ENCODE data around the gene PEMT. TPM values are rescaled to one million over a fixed set of nuclear protein-coding genes. Genes with fewer than 3 reads are reported as not detected.
"Not testable (repeated sequence)": the region's sequence is repeated elsewhere in the genome, so short reads cannot be mapped to it uniquely, and the experiment has no call there.

Gene PEMT
- total and polyA plus RNA-seq, 7 donors = 5.3 to 21.9 (median 13.5) TPM

GRCh38 chr17:17467720-17468119 lies 123.8 kb downstream of the PEMT start:
- Histone ChIP-seq H3K27me3 (peaks cover 0 to 25% (median 11%) of the 10 kb centered on the region in 3 donors), H3K27ac (no peak overlapping the region), H3K9me3 (no peaks in the 10 kb centered on the region), H3K36me3 (no peaks in the 10 kb centered on the region), H3K4me1 (no peaks in the 10 kb centered on the region), H3K4me3 (no peak overlapping the region)
- TF ChIP-seq CTCF (IDR thresholded peaks at IDR 0.05) = no peak
- TF ChIP-seq POLR2A (IDR thresholded peaks at IDR 0.05) = no peak
- no peak for TF ChIP-seq EP300 (IDR thresholded peaks at IDR 0.05)
- no peak for TF ChIP-seq POLR2AphosphoS5 (IDR thresholded peaks at IDR 0.05)
- DNase-seq = no peak
- WGBS, 2 donors = 15 to 54% methylated on average over 5 of the region's 5 CpGs
- intact Hi-C loops (cut with DNase I) = no loop called here

- Histone ChIP-seq H3K27me3 (peaks cover 0 to 25% (median 11%) of the 10 kb centered on the region in 3 donors), H3K27ac (no peak overlapping the region), H3K9me3 (no peaks in the 10 kb centered on the region), H3K36me3 (no peaks in the 10 kb centered on the region), H3K4me3 (no peak overlapping the region), H3K4me1 (no peaks in the 10 kb centered on the region)
- TF ChIP-seq POLR2A (IDR thresholded peaks at IDR 0.05) (no peak), EP300 (IDR thresholded peaks at IDR 0.05) (no peak), POLR2AphosphoS5 (IDR thresholded peaks at IDR 0.05) (no peak), CTCF (IDR thresholded peaks at IDR 0.05) (no peak)
- intact Hi-C loops (cut with DNase I) = no loop called here
- 76 to 84% methylated on average over 5 of the region's 5 CpGs for WGBS, 2 donors
- no peak for DNase-seq
Measured at GRCh38 chr17:17467016-17467415, 124.5 kb downstream of the PEMT start.

GRCh38 chr17:17466511-17466910 lies 125.0 kb downstream of the PEMT start:
- intact Hi-C loops (cut with DNase I) = no loop called here
- DNase-seq = no peak
- no peak for TF ChIP-seq EP300 (IDR thresholded peaks at IDR 0.05)
- no peak for TF ChIP-seq POLR2AphosphoS5 (IDR thresholded peaks at IDR 0.05)
- TF ChIP-seq POLR2A (IDR thresholded peaks at IDR 0.05) = no peak
- TF ChIP-seq CTCF (IDR thresholded peaks at IDR 0.05) = no peak
- Histone ChIP-seq H3K4me1 (no peaks in the 10 kb centered on the region), H3K27ac (no peak overlapping the region), H3K36me3 (no peaks in the 10 kb centered on the region), H3K4me3 (no peak overlapping the region), H3K9me3 (no peaks in the 10 kb centered on the region), H3K27me3 (peaks cover 0 to 25% (median 11%) of the 10 kb centered on the region in 3 donors)
- 69 to 81% methylated on average over 5 of the region's 5 CpGs for WGBS, 2 donors

- intact Hi-C loops (cut with DNase I); H3K9me3 ChIP-seq; DNase-seq; H3K36me3 ChIP-seq; H3K4me1 ChIP-seq; H3K27ac ChIP-seq; H3K4me3 ChIP-seq: not testable (repeated sequence)
- peaks cover 0 to 19% (median 10%) of the 10 kb centered on the region in 3 donors for H3K27me3 ChIP-seq
- 55 to 71% methylated on average over 1 of the region's 1 CpG for WGBS, 2 donors
Measured at GRCh38 chr17:17465878-17466277, 125.6 kb downstream of the PEMT start.

GRCh38 chr17:17463821-17464220 lies 127.7 kb downstream of the PEMT start:
- Histone ChIP-seq H3K27ac (no peak overlapping the region), H3K27me3 (peaks cover 0 to 6% (median 0%) of the 10 kb centered on the region in 3 donors), H3K4me3 (no peak overlapping the region), H3K4me1 (no peaks in the 10 kb centered on the region), H3K36me3 (no peaks in the 10 kb centered on the region), H3K9me3 (no peaks in the 10 kb centered on the region)
- intact Hi-C loops (cut with DNase I) = no loop called here
- WGBS, 2 donors = 89 to 93% methylated on average over 6 of the region's 6 CpGs
- no peak for DNase-seq
- TF ChIP-seq CTCF (IDR thresholded peaks at IDR 0.05) = no peak
- TF ChIP-seq POLR2AphosphoS5 (IDR thresholded peaks at IDR 0.05) = no peak
- TF ChIP-seq EP300 (IDR thresholded peaks at IDR 0.05) = no peak
- TF ChIP-seq POLR2A (IDR thresholded peaks at IDR 0.05) = no peak

Measured in sigmoid colon (tissue), 7 donors.